HCT116 (cell line): ENCODE data around the gene PIAS4. TPM values are rescaled to one million over a fixed set of nuclear protein-coding genes. Genes with fewer than 3 reads are reported as not detected.

Source experiments
- ATAC-seq: fragments of 200-7000 bp; cut with Tn5 transposase; 2 replicates; pipeline ENCODE4 v1.9.1; 2020; ENCODE audit warnings: mild to moderate bottlenecking, moderate library complexity
- BruUV-seq: library from RNA; stranded (reverse); fragments of 400-500 nt; replicated peaks from 2 replicates; lab custom pipeline; 2021; lab: Mats Ljungman, UMichigan
- CTCF ChIA-PET: fragments of 300-600 bp; sonication (Branson Sonifier 250); formaldehyde crosslinking; loops from one replicate; lab custom pipeline; 2021; ENCODE audit warnings: antibody characterized with exemption; lab: Charles Lee
- POLR2A ChIA-PET: fragments of 300-600, 350-600 bp; sonication (Branson Sonifier 250); formaldehyde crosslinking; loops from one replicate; lab custom pipeline; 2021; ENCODE audit warnings: antibody characterized with exemption; lab: Charles Lee
- RAD21 ChIA-PET, 2 experiments: fragments of 300-600 bp; sonication (Branson Sonifier 250); formaldehyde crosslinking; loops; one replicate each; lab custom pipeline; 2023; ENCODE audit warnings: low total read pairs in 2 of 2; ENCODE audit not compliant: uncharacterized antibody in 2 of 2, unreplicated experiment in 2 of 2, low non-redundant PET in 1 of 2; lab: Charles Lee
- DNase-seq: peaks from one replicate; pipeline ENCODE4 v3.0.0-alpha.2; 2010; ENCODE audit warnings: low read depth, low spot score
- H2AFZ ChIP-seq: fragments of 200-600 bp; shearing (Covaris generic), sonication (generic); 2 replicates; pipeline ENCODE4 v1.6.1; 2017; ENCODE audit warnings: low read depth, mixed run types, mixed read lengths, antibody characterized with exemption, low read length; ENCODE audit not compliant: poor library complexity, severe bottlenecking
- H3K27ac ChIP-seq: 2 replicates; pipeline ENCODE4 v1.5.1; 2012; ENCODE audit warnings: low read depth, low read length
- H3K27me3 ChIP-seq: fragments of 200-600 bp; sonication (generic); 2 replicates; pipeline ENCODE4 v1.6.1; 2016; ENCODE audit warnings: mixed run types, low read length, mixed read lengths; ENCODE audit not compliant: insufficient read depth
- H3K36me3 ChIP-seq, 2 experiments: fragments of 200-500 bp in 1 of 2; fragments of 200-600 bp in 1 of 2; sonication (Bioruptor generic) in 1 of 2; sonication (generic) in 1 of 2; 2 replicates each; pipeline versions ENCODE4 v1.5.1 to v1.6.1; 2014 to 2016; ENCODE audit warnings: low read length in 2 of 2, inconsistent platforms in 1 of 2, mixed read lengths in 1 of 2, mixed run types in 1 of 2; ENCODE audit not compliant: insufficient read depth in 2 of 2, control insufficient read depth in 1 of 2
- H3K4me1 ChIP-seq, 2 experiments: fragments of 200-600 bp in 1 of 2; sonication (generic) in 1 of 2; 2 replicates each; pipeline versions ENCODE4 v1.5.1 to v1.6.1; 2012 to 2017; ENCODE audit warnings: low read length in 2 of 2, inconsistent platforms in 1 of 2, mild to moderate bottlenecking in 1 of 2, mixed read lengths in 1 of 2, mixed run types in 1 of 2, moderate library complexity in 1 of 2; ENCODE audit not compliant: insufficient read depth in 2 of 2, control insufficient read depth in 1 of 2
- H3K4me2 ChIP-seq: fragments of 200-600 bp; sonication (generic); 2 replicates; pipeline ENCODE4 v1.6.1; 2017; ENCODE audit warnings: mixed run types, low read length, mixed read lengths
- H3K4me3 ChIP-seq, 2 experiments: fragments of 200-600 bp in 1 of 2; sonication (generic) in 1 of 2; replicated peaks in 1 of 2; 2 replicates each; pipeline ENCODE4 v1.5.1; 2011 to 2016; ENCODE audit warnings: low read length in 2 of 2, control low read depth in 1 of 2, low read depth in 1 of 2, mild to moderate bottlenecking in 1 of 2, mixed read lengths in 1 of 2, mixed run types in 1 of 2
- H3K79me2 ChIP-seq: fragments of 200-600 bp; sonication (generic); 2 replicates; pipeline ENCODE4 v1.6.1; 2017; ENCODE audit warnings: mild to moderate bottlenecking, mixed run types, low read length, moderate library complexity, mixed read lengths; ENCODE audit not compliant: insufficient read depth
- H3K9ac ChIP-seq: fragments of 200-600 bp; sonication (generic); 2 replicates; pipeline ENCODE4 v1.6.1; 2016; ENCODE audit warnings: low read length, mixed read lengths
- H3K9me2 ChIP-seq: fragments of 200-600 bp; sonication (generic), shearing (Covaris generic); 2 replicates; pipeline ENCODE4 v1.6.1; 2017; ENCODE audit warnings: mixed run types, mild to moderate bottlenecking, moderate library complexity; ENCODE audit not compliant: insufficient read depth
- H3K9me3 ChIP-seq, 2 experiments: fragments of 200-500 bp in 1 of 2; fragments of 200-600 bp in 1 of 2; sonication (Bioruptor generic) in 1 of 2; sonication (generic) in 1 of 2; 2 replicates each; pipeline ENCODE4 v1.6.1; 2014 to 2017; ENCODE audit warnings: low read length in 2 of 2, mixed read lengths in 2 of 2, inconsistent platforms in 1 of 2, low read depth in 1 of 2, mild to moderate bottlenecking in 1 of 2, mixed run types in 1 of 2, moderate library complexity in 1 of 2; ENCODE audit not compliant: control insufficient read depth in 1 of 2, insufficient read depth in 1 of 2
- H4K20me1 ChIP-seq: fragments of 200-600 bp; sonication (generic), shearing (Covaris generic); 2 replicates; pipeline ENCODE4 v1.6.1; 2017; ENCODE audit warnings: mixed run types, mild to moderate bottlenecking, moderate library complexity; ENCODE audit not compliant: insufficient read depth
- ATF3 ChIP-seq: IDR thresholded peaks from 2 replicates; pipeline ENCODE4 v1.6.1; 2012
- CEBPB ChIP-seq: IDR thresholded peaks from 2 replicates; pipeline ENCODE4 v1.6.1; 2012; ENCODE audit warnings: low read depth
- EZH2phosphoT487 ChIP-seq: fragments of 200-600 bp; IDR thresholded peaks from 2 replicates; pipeline ENCODE4 v1.6.1; 2018; ENCODE audit warnings: antibody characterized with exemption, borderline replicate concordance
- MAX ChIP-seq: IDR thresholded peaks from 2 replicates; pipeline ENCODE4 v1.6.1; 2012
- RAD21 ChIP-seq: IDR thresholded peaks from 2 replicates; pipeline ENCODE4 v1.6.1; 2012; ENCODE audit warnings: low read depth, mild to moderate bottlenecking
- ZBTB33 ChIP-seq: IDR thresholded peaks from 2 replicates; pipeline ENCODE4 v1.6.1; 2011; ENCODE audit warnings: mild to moderate bottlenecking, low read length, moderate library complexity; ENCODE audit not compliant: insufficient replicate concordance; ENCODE audit errors: extremely low read depth
- ZNF274 ChIP-seq: fragments of 200-500 bp; sonication (Bioruptor generic); IDR thresholded peaks from 2 replicates; pipeline ENCODE4 v1.6.1; 2014; ENCODE audit warnings: mild to moderate bottlenecking, low read depth, low read length, inconsistent platforms
- intact Hi-C: fragments of 100-400 bp; cut with micrococcal nuclease; formaldehyde crosslinking; loops from 2 replicates; pipeline ENCODE4 v1.10.0; 2022
- total RNA-seq: library from RNA; stranded (reverse); gene quantifications from one replicate; pipeline ENCODE4 v1.2.1, GENCODE V29; 2021; ENCODE audit not compliant: unreplicated experiment

The PIAS4 gene
- total RNA-seq, 1 experiment from 2014 or later, result 28.4 TPM

- Histone ChIP-seq H3K9me2 (no peaks in the 10 kb centered on the region), H3K79me2 (no peaks in the 10 kb centered on the region), H3K9me3 (peaks cover 0 to 6% of the 10 kb centered on the region in 2 experiments; a peak in 1 of 4 replicates), H3K27me3 (no peaks in the 10 kb centered on the region), H3K9ac (no peak overlapping the region), H3K4me2 (no peak overlapping the region), H3K4me3 (no peak overlapping the region), H3K36me3 (peaks cover 3 to 23% of the 10 kb centered on the region in 2 experiments), H3K27ac (no peak overlapping the region), H4K20me1 (no peaks in the 10 kb centered on the region), H2AFZ (no peak overlapping the region), H3K4me1 (no peaks in the 10 kb centered on the region)
- DNase-seq (no peak), ATAC-seq (no peak)
- BruUV-seq, result no TSS peak
- POLR2A ChIA-PET, result no interaction called here
- RAD21 ChIA-PET, result no interaction called here
- CTCF ChIA-PET, result no interaction called here
- TF ChIP-seq ZNF274, result no peak
- TF ChIP-seq CEBPB, result no peak
- TF ChIP-seq ATF3, result no peak
- TF ChIP-seq EZH2phosphoT487, result no peak
- no peak for TF ChIP-seq ZBTB33
- TF ChIP-seq RAD21, result no peak
- no peak for TF ChIP-seq MAX
- intact Hi-C loops, result no loop called here
Measured at GRCh38 chr19:4034048-4035017, 26.8 kb downstream of the PIAS4 start.
